Body of pancreas (tissue), 4 donors: ENCODE data around the gene POLR2H.

Experiments used
- CTCF ChIP-seq, 7 experiments: fragments of 450-650 bp in 4 of 7; fragments of 200-600 bp in 3 of 7; sonication (generic) in 3 of 7; IDR thresholded peaks; one replicate each; pipeline ENCODE4 v1.5.1; 2016 to 2019; ENCODE audit warnings: antibody characterized with exemption in 7 of 7
- POLR2A ChIP-seq, 3 donors: fragments of 450-650 bp; IDR thresholded peaks; one replicate each; pipeline ENCODE4 v1.6.1; 2016; ENCODE audit warnings: antibody characterized with exemption in 3 of 3, mild to moderate bottlenecking in 2 of 3

GRCh38 chr3:184389935-184390528 is 28.5 kb downstream of the POLR2H start:
- TF ChIP-seq POLR2A (IDR thresholded peaks at IDR 0.05) (no peak), CTCF (IDR thresholded peaks at IDR 0.05) (no peak)
